RWPE2 (cell line): ENCODE measurements around the gene MCM9.

Source experiments
- ATAC-seq: fragments of 200-7000 bp; cut with Tn5 transposase; 3 replicates; pipeline ENCODE4 v1.9.1; 2021; ENCODE audit warnings: low read depth
- DNase-seq: peaks from one replicate; pipeline ENCODE4 v3.0.0-alpha.2; 2020; ENCODE audit warnings: low spot score
- H3K27ac ChIP-seq: fragments of 450-650 bp; 2 replicates; pipeline ENCODE4 v1.5.1; 2017; ENCODE audit warnings: mild to moderate bottlenecking; ENCODE audit not compliant: poor library complexity, severe bottlenecking
- H3K27me3 ChIP-seq: fragments of 250-450 bp; sonication (Bioruptor Pico); 2 replicates; pipeline ENCODE4 v1.5.1; 2021; ENCODE audit warnings: mild to moderate bottlenecking, moderate library complexity; ENCODE audit not compliant: insufficient read depth, poor library complexity, severe bottlenecking
- H3K36me3 ChIP-seq: fragments of 250-450 bp; sonication (Bioruptor Pico); 2 replicates; pipeline ENCODE4 v1.5.1; 2020; ENCODE audit warnings: low read depth, mild to moderate bottlenecking, moderate library complexity
- H3K4me1 ChIP-seq: fragments of 250-450 bp; sonication (Bioruptor Pico); 2 replicates; pipeline ENCODE4 v1.5.1; 2021; ENCODE audit warnings: mild to moderate bottlenecking, moderate library complexity; ENCODE audit not compliant: insufficient read depth, poor library complexity, severe bottlenecking
- H3K4me3 ChIP-seq: fragments of 250-450 bp; sonication (Bioruptor Pico); 2 replicates; pipeline ENCODE4 v1.5.1; 2021; ENCODE audit warnings: mild to moderate bottlenecking, moderate library complexity; ENCODE audit not compliant: severe bottlenecking
- H3K9me3 ChIP-seq: fragments of 250-450 bp; sonication (Bioruptor Pico); 2 replicates; pipeline ENCODE4 v1.5.1; 2021; ENCODE audit warnings: mild to moderate bottlenecking, moderate library complexity; ENCODE audit not compliant: severe bottlenecking
- CTCF ChIP-seq: fragments of 450-650 bp; IDR thresholded peaks from one replicate; pipeline ENCODE4 v1.5.1; 2017; ENCODE audit warnings: mild to moderate bottlenecking, moderate library complexity; ENCODE audit not compliant: poor library complexity, severe bottlenecking

The MCM9 gene

GRCh38 chr6:118913161-118913560 lies 21.8 kb downstream of the MCM9 start:
- Histone ChIP-seq H3K4me1 (no peaks in the 10 kb centered on the region), H3K27me3 (no peaks in the 10 kb centered on the region), H3K9me3 (no peaks in the 10 kb centered on the region), H3K4me3 (no peak overlapping the region), H3K36me3 (peaks cover 87% of the 10 kb centered on the region), H3K27ac (no peak overlapping the region)
- TF ChIP-seq CTCF: no peak
- DNase-seq (no peak), ATAC-seq (no peak)

- H3K36me3 ChIP-seq: peaks cover 87% of the 10 kb centered on the region
These were observed 22.3 kb downstream of the MCM9 start for GRCh38 chr6:118912646-118913045.

GRCh38 chr6:118908441-118908840 lies 26.5 kb downstream of the MCM9 start:
- ATAC-seq: no peak
- Histone ChIP-seq H3K36me3 (peaks cover 79% of the 10 kb centered on the region), H3K9me3 (no peaks in the 10 kb centered on the region), H3K4me1 (peaks cover 1% of the 10 kb centered on the region), H3K4me3 (no peak overlapping the region), H3K27ac (no peak overlapping the region), H3K27me3 (no peaks in the 10 kb centered on the region)
- no peak for TF ChIP-seq CTCF
- DNase-seq: no peak

More at GRCh38 chr6:118912646-118913045, 22.3 kb downstream of the MCM9 start:
- H3K4me1 ChIP-seq: no peaks in the 10 kb centered on the region
- H3K27ac ChIP-seq: no peak overlapping the region
- no peak for TF ChIP-seq CTCF
- no peaks in the 10 kb centered on the region for H3K9me3 ChIP-seq
- ATAC-seq: no peak
- DNase-seq: no peak
- no peaks in the 10 kb centered on the region for H3K27me3 ChIP-seq
- no peak overlapping the region for H3K4me3 ChIP-seq

GRCh38 chr6:118905851-118906250 lies 29.1 kb downstream of the MCM9 start:
- H3K4me1 ChIP-seq: peaks cover 4% of the 10 kb centered on the region
- no peak overlapping the region for H3K4me3 ChIP-seq
- DNase-seq (no peak), ATAC-seq (no peak)
- no peaks in the 10 kb centered on the region for H3K9me3 ChIP-seq
- H3K36me3 ChIP-seq: peaks cover 76% of the 10 kb centered on the region
- no peak for TF ChIP-seq CTCF
- H3K27me3 ChIP-seq: no peaks in the 10 kb centered on the region
- no peak overlapping the region for H3K27ac ChIP-seq

- Histone ChIP-seq H3K27ac (no peak overlapping the region), H3K36me3 (peaks cover 76% of the 10 kb centered on the region), H3K4me3 (no peak overlapping the region), H3K9me3 (no peaks in the 10 kb centered on the region), H3K27me3 (no peaks in the 10 kb centered on the region), H3K4me1 (peaks cover 4% of the 10 kb centered on the region)
- no peak for DNase-seq
- TF ChIP-seq CTCF: no peak
- ATAC-seq: no peak
These were observed 29.9 kb downstream of the MCM9 start for GRCh38 chr6:118905084-118905483.
